Sciatic nerve (tissue), 2 donors: ENCODE data around the gene VAT1. TPM values are rescaled to one million over a fixed set of nuclear protein-coding genes. Genes with fewer than 3 reads are reported as not detected.

Experiments used
- ATAC-seq: fragments of 200-7000 bp; cut with Tn5 transposase; one replicate; pipeline ENCODE4 v1.9.1; 2020; ENCODE audit warnings: mild to moderate bottlenecking, moderate library complexity
- DNase-seq: peaks from one replicate; pipeline ENCODE4 v3.0.0-alpha.2; 2020; ENCODE audit warnings: low spot score
- intact Hi-C: fragments of 100-400 bp; cut with DNase I; formaldehyde crosslinking; loops from one replicate; pipeline ENCODE4 v1.14.2; 2022
- total RNA-seq: library from RNA; stranded (reverse); fragmentation: NEBNext Ultra II Directional; extraction: Animal tissue kit (Norgen Biotek cat#: 25700); gene quantifications from one replicate; pipeline ENCODE4 v1.2.1, GENCODE V29; 2021
- donor health status: DM: no; HTN: no; CAD: no.
- donor health status: DM: no; HTN: no; CAD: no.

VAT1 gene
- total RNA-seq, 1 donor from 2014 or later = 288 TPM

GRCh38 chr17:43028221-43028861, 6.2 kb upstream of the VAT1 start:
- ATAC-seq (no peak), DNase-seq (no peak)
- intact Hi-C loops = no loop called here

- intact Hi-C loops = no loop called here
- DNase-seq = no peak
- no peak for ATAC-seq
Measured at GRCh38 chr17:43027091-43028032, 5.2 kb upstream of the VAT1 start.

- intact Hi-C loops = no loop called here
- ATAC-seq = no peak
- no peak for DNase-seq
Measured at GRCh38 chr17:43026595-43026994, 4.4 kb upstream of the VAT1 start.

DNA sequence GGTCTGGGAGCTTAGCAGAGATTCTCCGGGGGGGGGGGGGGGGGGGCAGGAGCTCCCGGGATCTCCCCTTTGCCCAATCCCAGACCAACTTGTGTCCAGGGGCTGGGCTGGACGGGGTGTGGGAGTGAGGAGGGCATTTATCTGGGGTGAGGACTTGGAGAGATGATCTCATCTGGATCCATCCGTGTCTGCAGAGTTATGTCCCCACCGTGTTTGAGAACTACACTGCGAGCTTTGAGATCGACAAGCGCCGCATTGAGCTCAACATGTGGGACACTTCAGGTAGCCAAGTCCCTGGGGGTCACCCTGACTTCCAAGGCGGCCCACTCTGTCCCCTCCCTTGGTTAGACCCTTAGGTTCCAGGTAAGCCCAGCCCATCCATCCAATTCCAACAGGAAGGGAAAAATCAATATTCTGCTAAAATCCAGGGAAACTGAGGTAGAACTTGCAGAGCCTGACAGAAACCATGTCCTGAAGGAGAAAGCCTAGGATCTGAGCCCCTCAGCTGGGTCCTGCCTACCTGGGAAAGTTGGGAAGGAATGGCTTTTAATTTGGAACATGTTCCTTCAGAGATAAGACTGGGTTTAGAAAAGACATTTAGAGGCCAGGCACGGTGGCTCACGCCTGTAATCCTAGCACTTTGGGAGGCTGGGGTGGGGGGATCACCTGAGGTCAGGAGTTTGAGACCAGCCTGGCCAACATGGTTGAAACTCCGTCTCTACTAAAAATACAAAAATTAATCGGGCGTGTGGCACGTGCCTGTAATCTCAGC, 3.8 kb upstream of the VAT1 start:
- DNase-seq (no peak), ATAC-seq (no peak)
- intact Hi-C loops = no loop called here

GRCh38 chr17:43025290-43025657, 3.1 kb upstream of the VAT1 start:
- intact Hi-C loops = no loop called here
- DNase-seq (peak; percentile 74), ATAC-seq (no peak)

GRCh38 chr17:43024407-43025289, 2.5 kb upstream of the VAT1 start, which contains the start of gene RND2:
Gene RND2 (plus strand): TSS chr17:43025231. CDS start chr17:43025348, 117 bp downstream.
- intact Hi-C loops = no loop called here
- peak; percentile 80 for ATAC-seq
- DNase-seq = peak; percentile 94

DNA sequence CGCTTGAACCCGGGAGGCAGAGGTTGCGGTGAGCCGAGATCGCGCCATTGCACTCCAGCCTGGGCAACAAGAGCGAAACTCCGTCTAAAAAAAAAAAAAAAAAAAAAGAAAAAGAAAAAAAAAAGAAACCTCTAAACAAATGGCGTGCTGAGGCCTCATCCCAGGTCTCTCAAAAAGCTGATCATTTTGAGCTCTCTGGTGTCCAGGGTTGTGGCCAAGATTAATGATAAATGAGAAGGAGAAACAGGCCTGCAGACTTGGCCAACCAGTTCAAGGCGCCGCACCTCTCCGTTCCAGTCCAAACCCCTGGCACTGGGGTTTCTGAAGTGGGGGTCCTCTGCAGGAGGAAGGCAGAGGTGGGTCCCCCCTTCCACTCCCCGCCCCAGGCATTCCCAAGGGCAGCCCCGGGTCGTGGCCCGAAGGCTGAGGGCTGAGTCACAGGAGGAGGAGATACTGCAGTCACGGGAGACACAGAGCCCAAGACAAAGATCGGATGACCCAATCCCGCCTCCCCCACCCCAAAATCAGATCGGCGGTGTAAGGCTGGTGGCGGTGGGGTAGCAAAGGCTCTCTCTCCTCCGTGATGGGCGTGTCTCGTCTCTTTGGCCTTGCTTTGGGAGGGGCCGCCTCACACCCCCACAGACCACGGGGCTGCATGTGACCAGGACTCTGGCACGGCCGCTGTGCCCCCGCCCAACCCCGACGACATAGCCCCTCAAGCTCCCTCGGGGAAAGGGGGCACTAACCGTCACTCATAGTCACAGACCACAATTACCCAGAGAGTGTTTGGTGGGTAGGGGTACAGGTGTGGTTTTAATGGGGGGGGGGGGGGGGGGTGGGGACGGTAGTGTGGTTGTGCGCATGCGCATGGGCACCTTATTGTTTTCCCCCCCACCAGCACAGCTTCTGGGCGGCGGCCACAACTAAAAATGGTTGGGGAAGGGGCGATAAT, 1.1 kb downstream of the VAT1 start:
- intact Hi-C loops = no loop called here
- ATAC-seq = peak; percentile 70

DNA sequence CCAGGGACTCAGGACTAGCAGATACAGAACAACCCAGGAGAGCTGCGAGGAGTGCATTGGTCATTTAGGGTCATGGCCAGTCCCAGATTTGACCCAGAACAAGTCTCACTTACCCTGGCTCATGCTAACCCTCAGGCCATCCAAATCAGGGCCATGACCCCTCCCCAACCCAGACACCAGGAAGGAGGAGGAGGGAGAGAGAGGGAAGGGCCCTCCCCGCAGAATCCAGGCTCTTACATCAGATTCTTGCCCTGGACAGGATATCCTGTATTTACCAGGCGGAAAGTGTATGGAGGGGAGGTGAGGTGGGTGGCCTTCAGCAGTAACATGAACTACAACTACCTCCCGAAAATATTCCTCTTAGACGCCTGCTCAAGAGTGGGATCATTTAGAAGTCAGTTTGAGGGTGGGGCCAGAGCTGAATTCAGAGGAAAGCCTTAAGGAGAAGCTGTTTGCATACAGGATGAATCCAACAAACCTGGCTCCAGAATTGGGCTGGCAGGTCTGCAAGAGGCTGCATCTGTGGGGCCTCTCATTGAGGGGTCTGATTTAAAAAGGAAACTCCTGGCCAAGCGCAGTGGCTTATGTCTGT, 2.1 kb downstream of the VAT1 start:
- no peak for ATAC-seq
- DNase-seq = no peak
- intact Hi-C loops = no loop called here

More for the DNA sequence above, 1.1 kb downstream of the VAT1 start:
- peak; percentile 89 for DNase-seq

DNA sequence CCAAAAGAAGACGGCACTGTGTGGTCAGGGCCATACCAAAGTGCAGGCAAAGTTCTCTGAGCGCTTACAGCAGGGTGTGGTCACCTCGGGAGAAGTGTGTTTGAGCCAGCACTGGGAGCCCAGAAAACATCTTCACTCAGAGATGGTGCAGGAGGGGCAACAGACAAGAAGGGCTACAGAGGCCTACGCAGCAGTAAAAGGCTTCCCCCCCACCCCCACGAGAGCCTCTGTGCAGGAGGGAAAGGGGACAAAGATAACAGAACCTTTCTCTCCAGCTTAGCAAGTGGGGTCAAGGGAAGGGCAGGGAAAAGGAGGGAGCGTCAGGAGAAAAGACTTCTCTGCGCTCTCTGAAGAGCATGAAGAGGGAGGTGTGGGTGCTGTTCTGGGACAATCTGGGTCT, 2.8 kb downstream of the VAT1 start:
- DNase-seq = no peak
- no peak for ATAC-seq
- intact Hi-C loops = no loop called here

DNA sequence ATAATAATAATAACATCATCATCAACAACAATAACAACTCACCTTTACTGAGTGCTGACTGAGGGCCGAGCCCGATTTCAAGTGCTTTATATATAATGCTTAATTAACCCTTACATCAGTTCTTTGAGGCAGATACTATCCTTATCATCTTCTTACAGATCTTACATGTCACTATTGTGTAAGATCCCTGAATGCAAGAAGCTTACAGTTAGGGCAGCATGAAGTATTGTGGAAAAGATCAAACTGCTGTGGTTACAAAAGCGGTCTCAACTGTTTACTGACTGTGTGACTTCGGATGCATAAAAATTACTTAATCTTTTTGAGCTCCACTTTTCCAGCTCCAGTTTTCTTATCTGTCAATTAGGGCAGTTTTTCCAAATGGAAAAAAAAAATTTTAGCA, 3.3 kb downstream of the VAT1 start:
- ATAC-seq = no peak
- intact Hi-C loops = no loop called here
- no peak for DNase-seq

DNA sequence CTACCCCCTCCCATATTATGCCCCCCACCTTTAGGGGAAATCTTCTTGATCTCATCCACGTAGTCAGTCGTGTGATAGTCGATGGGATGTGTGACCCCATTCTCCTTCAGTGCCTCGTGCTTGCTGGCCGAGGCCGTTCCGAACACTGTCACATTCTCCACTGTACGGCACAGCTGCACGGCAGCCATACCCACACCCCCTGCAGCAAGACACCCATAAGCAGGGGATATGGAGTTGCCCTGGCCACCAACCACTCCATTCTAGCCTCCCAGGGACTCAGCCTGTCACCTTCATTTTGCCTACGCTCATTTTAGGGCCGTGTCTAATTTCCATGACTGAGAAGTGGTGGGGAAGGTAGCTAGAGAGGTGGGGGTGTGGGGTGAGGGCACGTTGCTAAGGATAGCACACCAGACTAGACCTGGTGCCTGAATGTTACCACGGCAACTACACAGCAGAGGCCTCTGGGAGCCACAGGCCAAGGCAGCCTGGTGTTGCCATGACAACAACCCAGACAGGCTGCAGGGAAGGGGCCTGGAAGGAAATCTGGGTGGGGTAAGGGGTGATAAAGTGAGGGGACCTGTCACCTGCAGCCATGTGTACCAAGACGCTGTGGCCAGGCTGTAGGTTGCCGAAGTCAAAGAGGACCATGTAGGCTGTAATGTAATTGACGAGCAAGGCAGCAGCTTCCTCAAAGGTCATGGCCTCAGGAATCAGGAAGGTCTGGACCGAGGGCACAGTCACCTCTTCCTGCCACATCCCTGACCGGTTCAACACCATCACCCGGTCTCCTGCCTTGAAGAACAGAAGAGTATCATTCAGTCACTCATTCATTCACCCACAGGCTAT, 4.0 kb downstream of the VAT1 start:
- DNase-seq = no peak
- ATAC-seq = no peak
- intact Hi-C loops = no loop called here

DNA sequence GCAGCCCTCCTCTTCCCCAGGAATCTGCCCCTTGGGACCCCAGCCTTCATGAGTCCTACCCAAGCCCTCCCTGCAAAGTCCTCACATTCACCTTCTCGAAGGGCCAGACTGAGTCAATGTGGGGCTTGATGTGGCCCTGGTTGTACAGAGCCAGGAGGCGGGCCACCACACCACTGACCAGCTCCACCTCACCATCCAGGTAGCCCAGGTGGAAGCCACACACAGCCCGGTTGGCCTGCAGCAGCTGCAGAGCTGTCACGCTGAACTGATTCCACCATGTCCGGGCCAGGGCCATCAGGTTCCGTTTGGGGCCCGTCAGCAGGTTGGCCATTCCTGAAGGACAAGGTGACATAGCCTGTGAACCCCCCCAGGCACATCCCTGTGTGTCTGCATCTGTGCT, 6.0 kb downstream of the VAT1 start:
- no peak for DNase-seq
- intact Hi-C loops = no loop called here
- no peak for ATAC-seq

DNA sequence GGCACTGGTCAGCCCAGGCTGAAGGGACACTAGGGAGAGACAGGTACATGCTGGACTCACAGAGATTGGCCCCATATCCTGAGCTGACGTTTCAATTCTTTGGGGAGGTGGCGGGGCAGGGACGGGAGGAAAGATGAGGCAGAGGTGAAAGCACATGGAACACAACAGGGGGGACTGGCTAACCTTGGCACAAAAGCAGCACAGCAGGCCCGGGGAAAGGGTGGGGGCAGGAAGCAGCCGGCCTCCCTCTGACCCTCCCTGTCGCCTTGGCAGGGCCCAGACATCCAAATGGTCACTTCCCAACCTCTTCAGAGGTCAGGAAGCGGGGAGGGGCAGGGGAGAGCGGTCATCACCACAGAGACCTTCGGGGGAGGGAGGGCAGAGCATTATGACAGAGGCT, 6.6 kb downstream of the VAT1 start:
- DNase-seq (no peak), ATAC-seq (peak; percentile 46)
- intact Hi-C loops = no loop called here

GRCh38 chr17:43014649-43015542, 7.3 kb downstream of the VAT1 start:
- DNase-seq = no peak
- ATAC-seq = peak; percentile 33
- intact Hi-C loops = no loop called here

GRCh38 chr17:43014020-43014648, 8.1 kb downstream of the VAT1 start:
- intact Hi-C loops = no loop called here
- DNase-seq (no peak), ATAC-seq (peak; percentile 1)
